OCI-M2 (cell line): ENCODE measurements around the gene SCAMP2.
"Not testable (repeated sequence)": the region's sequence is repeated elsewhere in the genome, so short reads cannot be mapped to it uniquely, and the experiment has no call there.

Experiments used
- DNase-seq: peaks from one replicate; lab custom pipeline; 2025; ENCODE audit not compliant: unreplicated experiment; lab: John Stamatoyannopoulos, UW

The SCAMP2 gene

DNA sequence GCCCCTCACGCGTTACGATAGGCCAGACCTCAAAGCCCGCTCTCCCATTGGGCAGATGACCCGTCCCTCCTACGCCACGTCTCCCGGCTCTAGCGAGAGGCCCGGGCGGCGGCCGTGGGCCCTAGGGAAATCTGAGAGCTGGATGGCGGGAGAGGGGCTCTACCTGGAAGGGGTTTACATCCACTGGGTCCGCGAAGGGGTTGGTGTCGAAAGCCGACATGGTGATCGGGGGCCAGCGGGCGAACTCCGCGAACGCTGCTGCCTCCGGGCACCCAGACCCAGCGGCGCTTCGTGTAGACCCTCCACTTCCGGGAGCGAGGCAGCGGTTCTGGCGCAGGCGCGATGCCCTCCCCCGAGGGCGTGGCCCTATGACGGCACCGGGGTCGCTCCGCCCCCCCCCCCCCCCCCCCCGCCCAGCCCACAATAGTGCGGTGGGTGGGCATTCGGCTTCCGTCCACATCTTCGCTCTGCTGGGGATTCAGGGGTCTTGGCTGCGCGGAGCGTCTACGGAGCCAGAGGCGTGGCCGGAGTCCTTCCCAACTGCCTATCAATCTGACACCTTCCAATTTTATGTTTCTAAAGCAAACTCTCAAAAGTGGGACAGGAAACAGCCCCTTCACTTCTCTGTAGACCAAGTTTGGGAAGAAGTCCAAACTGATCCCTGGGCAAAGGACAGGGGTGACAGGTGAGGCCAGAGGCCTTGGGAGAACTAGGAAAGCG lies at the start of gene SCAMP2:
SCAMP2 (minus strand) TSS at position 330 of the 720 bp plus-strand sequence; CDS start at position 220, 110 bp downstream.
- DNase-seq, result peak; percentile 58

GRCh38 chr15:74920456-74920855 lies 47.3 kb upstream of the SCAMP2 start:
- DNase-seq, result no peak

DNA sequence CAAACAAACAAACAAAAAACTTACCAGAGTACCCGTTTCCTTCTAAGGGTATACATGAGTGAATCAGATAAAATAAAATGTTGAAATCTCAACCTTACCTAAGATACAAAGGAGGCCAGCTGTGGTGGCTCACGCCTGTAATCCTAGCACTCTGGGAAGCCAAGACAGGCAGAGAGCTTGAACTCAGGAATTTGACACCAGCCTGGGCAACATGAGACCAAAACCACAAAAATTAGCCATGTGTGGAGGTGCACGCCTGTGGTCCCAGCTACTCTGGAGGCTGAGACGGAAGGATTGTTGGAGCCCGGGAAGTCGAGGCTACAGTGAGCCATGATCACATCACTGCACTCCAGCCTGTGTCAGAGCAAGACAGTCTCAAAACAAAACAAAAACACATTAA lies 44.5 kb upstream of the SCAMP2 start:
- DNase-seq, result no peak

GRCh38 chr15:74913799-74914198 lies 40.6 kb upstream of the SCAMP2 start:
- not testable (repeated sequence) for DNase-seq

DNA sequence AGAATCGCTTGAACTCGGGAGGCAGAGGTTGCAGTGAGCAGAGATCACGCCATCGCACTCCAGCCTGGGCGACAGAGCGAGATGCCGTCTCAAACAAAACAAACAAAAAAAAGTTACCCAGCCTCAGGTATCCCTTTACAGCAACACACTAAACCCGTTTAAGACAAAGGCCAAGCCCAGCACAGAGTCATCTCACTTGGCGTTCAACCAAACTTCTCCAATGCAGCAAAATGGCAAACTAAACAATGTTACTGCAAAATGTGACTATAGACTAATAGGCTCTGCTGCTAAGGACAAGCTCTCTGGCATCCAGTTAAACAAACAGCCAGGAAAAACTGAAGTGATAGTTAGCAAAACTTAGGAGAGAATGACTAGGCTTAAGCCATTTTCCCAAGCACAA lies 39.9 kb upstream of the SCAMP2 start:
- no peak for DNase-seq

- DNase-seq, result no peak
Observed at GRCh38 chr15:74908635-74909034, 35.5 kb upstream of the SCAMP2 start.

DNA sequence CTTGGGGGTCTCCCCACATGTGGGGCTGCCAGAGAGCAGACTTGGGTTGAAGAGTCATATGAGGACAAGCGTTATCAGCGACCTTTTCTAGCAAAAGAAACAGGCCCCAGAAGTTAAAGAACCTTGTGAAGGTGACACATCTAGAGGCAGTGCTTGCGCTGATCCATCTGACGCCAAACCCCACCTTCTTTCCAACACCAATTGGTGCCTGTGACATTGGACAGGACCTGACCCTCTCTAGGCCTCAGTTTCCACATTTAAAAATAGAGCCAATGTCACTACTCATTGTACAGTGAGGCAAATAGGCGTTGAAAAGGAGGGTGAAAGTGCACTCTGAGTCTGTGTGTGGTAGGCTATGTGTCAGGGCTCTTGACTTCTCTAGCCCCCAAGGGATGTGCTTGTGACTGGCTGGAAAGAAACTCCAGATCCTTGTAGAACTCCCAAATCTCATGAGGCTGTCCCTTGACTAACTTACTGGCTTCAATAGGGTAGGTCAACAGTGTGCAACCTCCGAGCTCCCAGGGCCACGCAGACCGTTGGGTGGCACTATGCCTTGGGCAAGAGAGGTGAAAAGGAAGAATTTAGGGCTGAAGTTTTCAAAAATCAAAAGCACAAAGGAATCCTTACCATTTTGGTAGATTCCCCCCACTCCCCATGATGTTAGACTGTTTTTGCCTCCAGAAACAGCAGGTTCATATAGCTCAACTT lies 34.2 kb upstream of the SCAMP2 start:
- DNase-seq, result no peak

DNA sequence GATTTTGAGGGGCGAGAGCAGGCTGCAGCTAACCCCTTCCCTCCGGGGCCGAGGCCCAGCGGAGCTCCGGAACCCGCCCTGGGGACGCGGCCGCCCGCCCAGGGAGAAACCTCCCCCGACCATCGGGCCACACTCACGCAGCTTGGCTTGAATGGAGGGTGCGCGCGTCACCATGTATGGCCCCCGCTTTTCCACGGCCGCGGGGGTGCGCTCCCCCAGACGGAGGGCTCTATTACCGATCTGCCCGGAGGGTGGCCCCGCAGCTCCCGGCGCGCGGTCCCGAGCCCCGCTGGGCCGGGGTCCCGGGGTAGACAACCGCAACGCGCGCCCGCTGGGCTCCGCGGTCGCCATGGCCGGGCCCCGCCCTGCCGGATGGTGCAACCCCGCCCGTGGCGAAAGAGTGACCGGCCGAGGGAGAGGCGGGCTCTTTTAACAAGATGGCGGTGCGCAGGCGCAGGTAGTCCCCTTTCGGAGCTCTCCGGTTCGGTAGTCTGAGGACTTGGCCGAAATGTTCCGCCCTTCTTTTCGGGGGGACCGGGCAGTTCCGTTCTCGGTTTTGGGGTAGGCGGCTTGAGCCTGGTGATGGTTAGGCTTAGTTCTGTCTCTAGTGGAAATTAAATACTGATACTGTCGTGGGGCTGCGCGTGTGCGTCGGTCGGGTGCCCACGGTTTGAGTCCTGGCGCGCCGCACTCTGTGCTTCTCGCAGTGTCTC lies 33.4 kb upstream of the SCAMP2 start, which contains the start of gene FAM219B:
FAM219B (minus strand) TSS at position 402 of the 713 bp plus-strand sequence; CDS start at position 351, 51 bp downstream.
- no peak for DNase-seq

- DNase-seq, result no peak
Observed at GRCh38 chr15:74906067-74906449, 32.9 kb upstream of the SCAMP2 start.

GRCh38 chr15:74904190-74904805 lies 31.1 kb upstream of the SCAMP2 start:
- no peak for DNase-seq

DNA sequence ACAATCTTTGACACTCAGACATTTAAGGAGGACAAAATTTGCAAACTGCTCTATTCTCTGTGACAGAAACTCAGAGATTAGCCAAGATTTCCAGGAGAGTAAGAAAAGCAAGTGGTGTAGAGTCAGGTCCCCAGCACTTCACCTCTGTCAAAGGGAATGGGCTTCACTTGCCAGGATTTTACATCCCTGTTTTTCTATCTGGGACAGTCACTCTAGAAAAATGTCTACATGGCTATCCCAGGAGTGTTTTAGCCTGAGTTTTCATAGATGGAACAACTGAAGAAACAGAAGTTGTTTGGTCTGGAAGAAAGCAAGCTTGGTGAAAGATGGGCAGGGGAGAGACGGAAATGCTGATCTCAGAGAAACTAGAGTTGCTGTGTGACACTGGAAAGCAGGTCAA lies 30.5 kb upstream of the SCAMP2 start:
- no peak for DNase-seq

DNA sequence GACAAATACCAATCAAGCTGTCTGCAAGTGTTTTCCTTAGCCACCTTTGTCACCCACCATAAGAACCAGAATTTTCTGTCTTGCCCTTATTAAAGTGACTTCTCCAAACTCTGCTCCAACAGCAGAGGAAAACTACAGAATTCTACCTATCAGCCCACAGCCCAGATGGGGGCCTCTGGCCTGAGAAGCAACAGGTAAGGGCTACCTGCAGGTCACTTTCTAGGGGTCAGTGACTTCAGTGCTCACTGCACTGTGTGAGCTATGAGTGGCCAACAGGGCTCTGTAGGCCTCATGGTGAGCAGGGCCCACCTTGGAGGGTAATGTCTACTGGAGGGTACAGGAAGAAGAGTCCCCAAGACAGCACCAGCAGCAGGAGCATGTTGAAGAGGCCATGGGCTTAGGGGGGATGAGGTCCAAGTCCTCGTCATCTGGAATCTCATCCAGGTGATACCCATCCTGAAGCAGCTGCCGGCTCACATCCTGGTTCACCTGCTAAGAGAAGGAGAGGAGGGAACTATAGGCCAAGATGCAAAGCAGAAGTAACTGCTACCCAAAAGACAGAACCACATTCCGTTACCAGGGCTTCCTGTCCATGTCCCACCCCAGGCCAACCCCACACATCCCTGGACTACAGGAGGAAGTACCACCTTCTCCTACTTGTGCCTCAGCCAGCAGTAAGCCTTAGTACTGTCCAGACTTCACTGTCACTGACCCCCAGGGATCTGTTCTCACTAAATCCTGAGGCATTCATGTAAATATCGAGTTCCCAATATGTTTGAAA lies 29.3 kb upstream of the SCAMP2 start:
- no peak for DNase-seq

DNA sequence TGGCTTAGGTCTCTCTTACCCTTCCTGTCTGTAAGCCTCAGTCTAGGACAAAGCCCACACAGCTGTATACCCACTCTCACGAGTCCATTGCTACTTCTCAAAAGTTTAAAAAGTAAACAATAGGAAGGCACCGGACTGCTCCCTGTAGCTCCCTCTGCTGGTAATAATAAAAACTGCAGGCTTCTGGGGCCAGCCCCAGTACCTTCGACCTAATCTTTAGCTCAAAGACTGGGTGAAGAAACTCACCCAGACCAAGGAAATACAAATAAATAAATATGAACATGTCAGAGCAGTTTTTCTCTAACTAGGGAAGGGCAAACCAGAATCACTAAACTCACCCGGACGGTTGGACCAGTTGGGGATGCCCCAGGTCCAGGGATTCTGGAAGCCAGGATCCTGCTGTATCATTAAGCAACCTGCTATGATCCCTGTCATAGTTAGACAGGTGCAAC lies 28.5 kb upstream of the SCAMP2 start:
- DNase-seq, result peak; percentile 43

GRCh38 chr15:74897300-74897701 lies 24.1 kb upstream of the SCAMP2 start:
- no peak for DNase-seq

DNA sequence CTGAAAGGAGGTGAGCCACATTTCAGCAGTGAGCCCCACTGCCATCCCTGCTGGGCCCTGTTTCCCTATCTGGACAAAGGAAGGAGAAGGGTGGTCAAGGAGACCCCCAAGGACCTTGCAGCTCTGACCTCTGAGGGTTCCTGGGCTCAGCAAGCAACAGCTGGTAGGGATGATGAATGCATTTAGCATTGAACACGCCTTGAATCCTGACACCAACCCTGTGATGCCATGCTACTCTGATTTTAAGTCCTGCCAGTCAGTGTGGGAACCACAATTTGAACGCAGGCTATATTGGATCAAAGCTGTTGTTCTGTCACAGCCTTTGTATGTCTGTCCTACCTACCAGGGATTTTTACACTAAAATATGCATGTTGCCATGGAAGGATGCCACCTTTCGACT lies 23.2 kb upstream of the SCAMP2 start:
- no peak for DNase-seq

DNA sequence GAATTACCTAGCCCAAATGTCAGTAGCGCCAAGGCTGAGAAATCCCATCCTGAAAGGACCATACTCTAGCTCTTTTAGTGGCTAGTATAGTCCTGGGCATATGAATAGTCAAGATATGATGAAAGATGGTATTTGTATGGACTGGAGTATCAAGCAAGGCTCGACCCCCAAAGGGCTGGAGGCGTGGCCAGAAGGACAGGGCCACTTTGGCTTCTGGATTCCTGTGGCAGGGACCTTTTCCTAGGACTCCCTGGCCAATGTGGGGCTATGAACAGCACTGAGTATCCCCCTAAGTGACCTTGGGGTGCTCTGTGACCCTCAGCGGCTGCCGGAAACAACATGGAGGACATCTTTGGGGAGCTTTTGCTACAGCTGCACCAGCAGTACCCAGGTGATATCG lies 22.7 kb upstream of the SCAMP2 start:
- DNase-seq, result no peak

GRCh38 chr15:74894383-74894782 lies 21.2 kb upstream of the SCAMP2 start:
- not testable (repeated sequence) for DNase-seq

DNA sequence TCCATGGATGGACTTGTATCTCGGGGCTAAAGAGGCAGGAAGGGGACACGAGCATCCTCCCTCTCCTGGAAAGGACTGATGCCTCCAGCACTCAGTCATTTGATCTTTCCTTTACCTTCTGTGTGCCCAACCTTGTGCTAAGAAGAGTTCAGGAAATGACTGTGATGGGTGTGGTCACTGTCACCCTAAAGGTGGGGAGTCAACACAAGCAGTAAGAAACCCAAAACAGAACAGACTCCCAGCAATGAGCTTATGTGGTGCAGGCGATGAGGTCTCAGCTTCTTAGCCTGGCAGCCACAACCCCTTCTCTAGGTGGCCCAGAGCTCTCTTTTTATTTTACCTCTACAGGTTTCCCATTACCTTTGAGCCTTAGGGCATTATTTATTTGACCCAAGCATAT lies 20.5 kb upstream of the SCAMP2 start:
- DNase-seq, result no peak

- DNase-seq, result no peak
Observed at GRCh38 chr15:74892931-74893330, 19.8 kb upstream of the SCAMP2 start.

- DNase-seq, result no peak
Observed at GRCh38 chr15:74892313-74892712, 19.1 kb upstream of the SCAMP2 start.

GRCh38 chr15:74891469-74891868 lies 18.3 kb upstream of the SCAMP2 start:
- DNase-seq, result no peak
